H9 (cell line): Measurements from ENCODE around the gene PACSIN2. TPM values are rescaled to one million over a fixed set of nuclear protein-coding genes. Genes with fewer than 3 reads are reported as not detected.

ENCODE experiments used
- DNase-seq: peaks from one replicate; pipeline ENCODE4 v3.0.0-alpha.2; 2017
- H2AFZ ChIP-seq: one replicate; pipeline ENCODE4 v1.6.1; 2013; ENCODE audit warnings: mild to moderate bottlenecking, low read length, control low read depth, moderate library complexity
- H2AK5ac ChIP-seq: 2 replicates; pipeline ENCODE4 v1.6.1; 2013; ENCODE audit warnings: low read length, control low read depth, mixed read lengths; ENCODE audit not compliant: insufficient read length
- H2BK120ac ChIP-seq: one replicate; pipeline ENCODE4 v1.6.1; 2013; ENCODE audit warnings: low read depth, mild to moderate bottlenecking, low read length, control low read depth, inconsistent platforms; ENCODE audit not compliant: poor library complexity, severe bottlenecking
- H2BK12ac ChIP-seq: 2 replicates; pipeline ENCODE4 v1.6.1; 2013; ENCODE audit warnings: low read length, control low read depth, mixed read lengths, low read depth; ENCODE audit not compliant: insufficient read length
- H2BK15ac ChIP-seq: 2 replicates; pipeline ENCODE4 v1.6.1; 2013; ENCODE audit warnings: low read depth, low read length, control low read depth
- H2BK20ac ChIP-seq: one replicate; pipeline ENCODE4 v1.6.1; 2013; ENCODE audit warnings: low read depth, mild to moderate bottlenecking, low read length, control low read depth, inconsistent platforms; ENCODE audit not compliant: poor library complexity, severe bottlenecking
- H2BK5ac ChIP-seq: 2 replicates; pipeline ENCODE4 v1.6.1; 2013; ENCODE audit warnings: low read length, control low read depth, mixed read lengths; ENCODE audit not compliant: insufficient read length
- H3K14ac ChIP-seq: 2 replicates; pipeline ENCODE4 v1.6.1; 2013; ENCODE audit warnings: low read length, control low read depth; ENCODE audit not compliant: insufficient read depth
- H3K18ac ChIP-seq: 2 replicates; pipeline ENCODE4 v1.6.1; 2013; ENCODE audit warnings: low read depth, mild to moderate bottlenecking, mixed read lengths, low read length, control low read depth; ENCODE audit not compliant: insufficient read length
- H3K23ac ChIP-seq: 2 replicates; pipeline ENCODE4 v1.6.1; 2013; ENCODE audit warnings: low read length, control low read depth, mixed read lengths, low read depth; ENCODE audit not compliant: insufficient read length
- H3K23me2 ChIP-seq: 2 replicates; pipeline ENCODE4 v1.6.1; 2013; ENCODE audit warnings: low read depth, mild to moderate bottlenecking, mixed read lengths, low read length, control low read depth; ENCODE audit not compliant: insufficient read length, poor library complexity, severe bottlenecking
- H3K27ac ChIP-seq: 2 replicates; pipeline ENCODE4 v1.5.1; 2013; ENCODE audit warnings: low read length, control low read depth, mixed read lengths, low read depth; ENCODE audit not compliant: insufficient read length
- H3K27me3 ChIP-seq: 2 replicates; pipeline ENCODE4 v1.6.1; 2013; ENCODE audit warnings: low read length, control low read depth, inconsistent platforms; ENCODE audit not compliant: insufficient read depth
- H3K4ac ChIP-seq: 2 replicates; pipeline ENCODE4 v1.6.1; 2013; ENCODE audit warnings: low read depth, mild to moderate bottlenecking, control low read depth, inconsistent platforms, low read length, moderate library complexity
- H3K4me1 ChIP-seq: 2 replicates; pipeline ENCODE4 v1.6.1; 2013; ENCODE audit warnings: low read length, control low read depth, inconsistent platforms; ENCODE audit not compliant: insufficient read depth
- H3K4me2 ChIP-seq: 2 replicates; pipeline ENCODE4 v1.6.1; 2013; ENCODE audit warnings: low read length, control low read depth, mixed read lengths; ENCODE audit not compliant: insufficient read length, insufficient read depth
- H3K56ac ChIP-seq: 2 replicates; pipeline ENCODE4 v1.6.1; 2013; ENCODE audit warnings: low read depth, mild to moderate bottlenecking, mixed read lengths, low read length, control low read depth; ENCODE audit not compliant: insufficient read length
- H3K79me1 ChIP-seq: 2 replicates; pipeline ENCODE4 v1.6.1; 2013; ENCODE audit warnings: low read depth, mild to moderate bottlenecking, moderate library complexity, low read length, control low read depth, inconsistent platforms; ENCODE audit not compliant: insufficient read depth, poor library complexity, severe bottlenecking
- H3K79me2 ChIP-seq: 2 replicates; pipeline ENCODE4 v1.6.1; 2013; ENCODE audit warnings: low read length, control low read depth, inconsistent platforms; ENCODE audit not compliant: insufficient read depth
- H3K9ac ChIP-seq: 2 replicates; pipeline ENCODE4 v1.6.1; 2013; ENCODE audit warnings: low read length, control low read depth, mixed read lengths; ENCODE audit not compliant: insufficient read length; ENCODE audit errors: extremely low read depth
- H3K9me3 ChIP-seq: one replicate; pipeline ENCODE4 v1.6.1; 2013; ENCODE audit warnings: low read depth, low read length, inconsistent platforms; ENCODE audit not compliant: control insufficient read depth
- H3T11ph ChIP-seq: one replicate; pipeline ENCODE4 v1.6.1; 2013; ENCODE audit warnings: mild to moderate bottlenecking, low read length, control low read depth, inconsistent platforms
- H4K20me1 ChIP-seq: one replicate; pipeline ENCODE4 v1.6.1; 2013; ENCODE audit not compliant: control insufficient read depth, insufficient read length, insufficient read depth
- H4K5ac ChIP-seq: 2 replicates; pipeline ENCODE4 v1.6.1; 2013; ENCODE audit warnings: low read depth, mild to moderate bottlenecking, mixed read lengths, low read length, control low read depth; ENCODE audit not compliant: insufficient read length
- H4K8ac ChIP-seq: replicated peaks from 2 replicates; pipeline ENCODE4 v1.6.1; 2013; ENCODE audit warnings: low read length, control low read depth, mixed read lengths, low read depth; ENCODE audit not compliant: insufficient read length
- H4K91ac ChIP-seq: 2 replicates; pipeline ENCODE4 v1.6.1; 2013; ENCODE audit warnings: low read depth, mild to moderate bottlenecking, moderate library complexity, mixed read lengths, low read length, control low read depth; ENCODE audit not compliant: insufficient read length
- H3K27ac Mint-ChIP-seq, 3 experiments: 2 replicates in 2 of 3; 3 replicates in 1 of 3; pipeline ENCODE4 v1.8.0; 2020 to 2021; ENCODE audit warnings: mixed read lengths in 3 of 3, mild to moderate bottlenecking in 1 of 3, moderate library complexity in 1 of 3
- H3K27me3 Mint-ChIP-seq: 2 replicates; pipeline ENCODE4 v1.8.0; 2021; ENCODE audit warnings: low read depth, mild to moderate bottlenecking, moderate library complexity, mixed read lengths
- H3K36me3 Mint-ChIP-seq, 3 experiments: 2 replicates in 2 of 3; 3 replicates in 1 of 3; pipeline ENCODE4 v1.8.0; 2020 to 2021; ENCODE audit warnings: low read depth in 3 of 3, mixed read lengths in 3 of 3; ENCODE audit not compliant: insufficient read depth in 1 of 3
- H3K4me1 Mint-ChIP-seq, 2 experiments: 2 replicates each; pipeline ENCODE4 v1.8.0; 2020; ENCODE audit warnings: mixed read lengths in 2 of 2
- H3K4me3 Mint-ChIP-seq, 2 experiments: 2 replicates in 1 of 2; 3 replicates in 1 of 2; pipeline ENCODE4 v1.8.0; 2020 to 2021; ENCODE audit warnings: mild to moderate bottlenecking in 2 of 2, mixed read lengths in 2 of 2, moderate library complexity in 1 of 2
- H3K9me3 Mint-ChIP-seq, 2 experiments: 2 replicates in 1 of 2; 3 replicates in 1 of 2; pipeline ENCODE4 v1.8.0; 2020; ENCODE audit warnings: mild to moderate bottlenecking in 2 of 2, mixed read lengths in 2 of 2, moderate library complexity in 1 of 2
- CTCF ChIP-seq: fragments of 200-600 bp; sonication (generic); conservative IDR thresholded peaks from 3 replicates; pipeline ENCODE4 v1.8.0; 2021; ENCODE audit warnings: antibody characterized with exemption, mild to moderate bottlenecking
- WGBS: extraction: QIAGEN DNeasy Blood & Tissue Kit; methylation state at CpG from one replicate; pipeline ENCODE4 v1.1.7; 2013; ENCODE audit warnings: missing lambda C conversion rate, low lambda C conversion rate, mixed read lengths; ENCODE audit not compliant: insufficient read length; ENCODE audit errors: extremely low coverage; 5-methylcytosine and 5-hydroxymethylcytosine counted together
- total RNA-seq: library from RNA; stranded (reverse); gene quantifications from 2 replicates; pipeline ENCODE4 v1.2.1, GENCODE V29; 2021

PACSIN2 gene
- total RNA-seq, 1 experiment from 2014 or later = 62.3 TPM

- no peak for TF ChIP-seq CTCF
- H3K4me1 ChIP-seq = no peaks in the 10 kb centered on the region
- H3K27me3 Mint-ChIP-seq = no peaks in the 10 kb centered on the region
- H3K4me2 ChIP-seq = no peak overlapping the region
- H3K4ac ChIP-seq = no peak overlapping the region
- H2BK120ac ChIP-seq = no peak overlapping the region
- DNase-seq = peak; percentile 48
- H3K23me2 ChIP-seq = peaks cover 3% of the 10 kb centered on the region
- H3K14ac ChIP-seq = no peak overlapping the region
- H2AK5ac ChIP-seq = no peak overlapping the region
- no peaks in the 10 kb centered on the region for H3K36me3 Mint-ChIP-seq
- no peaks in the 10 kb centered on the region for H3K9me3 Mint-ChIP-seq
- no peak overlapping the region for H3K27ac ChIP-seq
- no peak overlapping the region for H3K4me3 Mint-ChIP-seq
- H3K56ac ChIP-seq = no peak overlapping the region
- H4K91ac ChIP-seq = no peak overlapping the region
- no peaks in the 10 kb centered on the region for H4K20me1 ChIP-seq
- H3K27ac Mint-ChIP-seq = peak overlapping the region in 1 of 3 experiments; percentile 61; a peak in 2 of 7 replicates
- no peak overlapping the region for H2AFZ ChIP-seq
- no peak overlapping the region for H2BK5ac ChIP-seq
- H3K9me3 ChIP-seq = no peaks in the 10 kb centered on the region
- no peak overlapping the region for H2BK15ac ChIP-seq
- no peak overlapping the region for H3K18ac ChIP-seq
- no peak overlapping the region for H3K23ac ChIP-seq
- H3K27me3 ChIP-seq = no peaks in the 10 kb centered on the region
- H2BK20ac ChIP-seq = no peak overlapping the region
- H3K79me2 ChIP-seq = no peaks in the 10 kb centered on the region
- H3K4me1 Mint-ChIP-seq = peaks cover 8 to 19% of the 10 kb centered on the region in 2 experiments
- H2BK12ac ChIP-seq = no peak overlapping the region
- no peaks in the 10 kb centered on the region for H3K79me1 ChIP-seq
- H3T11ph ChIP-seq = no peak overlapping the region
- H4K8ac ChIP-seq = no peak overlapping the region
- H4K5ac ChIP-seq = no peak overlapping the region
- no peak overlapping the region for H3K9ac ChIP-seq
- no CpG with 5 or more reads among the region's 13 CpGs for WGBS
Measured at GRCh38 chr22:43039800-43040199, 24.9 kb upstream of the PACSIN2 start.
